ENCODE data around the gene FCF1.

The FCF1 gene

GRCh38 chr14:74771399-74771798, 58.5 kb downstream of the FCF1 start:
- no peak for DNase-seq (ENCODE audit: low spot score)
- TF ChIP-seq, protein P1, sequence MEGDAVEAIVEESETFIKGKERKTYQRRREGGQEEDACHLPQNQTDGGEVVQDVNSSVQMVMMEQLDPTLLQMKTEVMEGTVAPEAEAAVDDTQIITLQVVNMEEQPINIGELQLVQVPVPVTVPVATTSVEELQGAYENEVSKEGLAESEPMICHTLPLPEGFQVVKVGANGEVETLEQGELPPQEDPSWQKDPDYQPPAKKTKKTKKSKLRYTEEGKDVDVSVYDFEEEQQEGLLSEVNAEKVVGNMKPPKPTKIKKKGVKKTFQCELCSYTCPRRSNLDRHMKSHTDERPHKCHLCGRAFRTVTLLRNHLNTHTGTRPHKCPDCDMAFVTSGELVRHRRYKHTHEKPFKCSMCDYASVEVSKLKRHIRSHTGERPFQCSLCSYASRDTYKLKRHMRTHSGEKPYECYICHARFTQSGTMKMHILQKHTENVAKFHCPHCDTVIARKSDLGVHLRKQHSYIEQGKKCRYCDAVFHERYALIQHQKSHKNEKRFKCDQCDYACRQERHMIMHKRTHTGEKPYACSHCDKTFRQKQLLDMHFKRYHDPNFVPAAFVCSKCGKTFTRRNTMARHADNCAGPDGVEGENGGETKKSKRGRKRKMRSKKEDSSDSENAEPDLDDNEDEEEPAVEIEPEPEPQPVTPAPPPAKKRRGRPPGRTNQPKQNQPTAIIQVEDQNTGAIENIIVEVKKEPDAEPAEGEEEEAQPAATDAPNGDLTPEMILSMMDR (IDR thresholded peaks at IDR 0.05; ENCODE audit: extremely low read depth, insufficient read depth, missing control alignments): no peak
- in situ Hi-C loops (cut with MboI; ENCODE audit: low pct_unique_long_range_greater_than_20kb, low sequenced_read_pairs, unreplicated experiment): no loop called here

GRCh38 chr14:74784634-74785033, 71.7 kb downstream of the FCF1 start:
- TF ChIP-seq, protein P1 (IDR thresholded peaks at IDR 0.05; ENCODE audit: extremely low read depth, insufficient read depth, missing control alignments): no peak
- DNase-seq (ENCODE audit: low spot score): no peak
- in situ Hi-C loops (cut with MboI; ENCODE audit: low pct_unique_long_range_greater_than_20kb, low sequenced_read_pairs, unreplicated experiment): no loop called here

GRCh38 chr14:74785056-74785613, 72.2 kb downstream of the FCF1 start:
- DNase-seq (ENCODE audit: low spot score): no peak
- TF ChIP-seq, protein P1 (IDR thresholded peaks at IDR 0.05; ENCODE audit: extremely low read depth, insufficient read depth, missing control alignments): no peak
- in situ Hi-C loops (cut with MboI; ENCODE audit: low pct_unique_long_range_greater_than_20kb, low sequenced_read_pairs, unreplicated experiment): no loop called here

DNA sequence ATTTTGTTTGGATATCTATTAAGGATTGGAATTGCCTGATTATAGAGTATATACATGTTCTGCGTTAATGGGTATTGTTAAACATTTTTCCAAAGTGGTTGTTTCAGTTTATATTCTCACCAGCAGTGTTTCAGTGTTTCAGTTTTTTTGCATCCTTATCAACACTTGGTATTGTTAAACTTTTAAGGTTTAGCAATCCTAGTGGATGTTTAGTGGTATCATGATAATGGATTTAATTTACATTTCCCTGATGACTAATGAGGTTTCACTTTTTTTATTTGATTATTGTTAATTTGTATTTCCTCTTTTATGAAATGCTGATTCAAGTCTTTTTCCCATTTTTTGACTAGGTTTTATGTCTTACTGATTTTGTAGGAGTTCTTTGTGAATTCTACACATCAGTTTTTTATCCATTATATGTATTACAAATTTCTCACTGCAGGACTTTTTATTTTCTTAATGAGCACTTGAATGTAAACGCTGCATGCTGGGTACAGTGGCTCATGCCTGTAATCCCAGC, 73.9 kb downstream of the FCF1 start:
- DNase-seq (ENCODE audit: low spot score): no peak
- in situ Hi-C loops (cut with MboI; ENCODE audit: low pct_unique_long_range_greater_than_20kb, low sequenced_read_pairs, unreplicated experiment): no loop called here
- TF ChIP-seq, protein P1 (IDR thresholded peaks at IDR 0.05; ENCODE audit: extremely low read depth, insufficient read depth, missing control alignments): no peak
